ENCODE measurements around the gene FIG4.
"Not testable (repeated sequence)": the region's sequence is repeated elsewhere in the genome, so short reads cannot be mapped to it uniquely, and the experiment has no call there.

The FIG4 gene

GRCh38 chr6:109762769-109763441, 71.8 kb downstream of the FIG4 start:
- DNase-seq, result no peak

DNA sequence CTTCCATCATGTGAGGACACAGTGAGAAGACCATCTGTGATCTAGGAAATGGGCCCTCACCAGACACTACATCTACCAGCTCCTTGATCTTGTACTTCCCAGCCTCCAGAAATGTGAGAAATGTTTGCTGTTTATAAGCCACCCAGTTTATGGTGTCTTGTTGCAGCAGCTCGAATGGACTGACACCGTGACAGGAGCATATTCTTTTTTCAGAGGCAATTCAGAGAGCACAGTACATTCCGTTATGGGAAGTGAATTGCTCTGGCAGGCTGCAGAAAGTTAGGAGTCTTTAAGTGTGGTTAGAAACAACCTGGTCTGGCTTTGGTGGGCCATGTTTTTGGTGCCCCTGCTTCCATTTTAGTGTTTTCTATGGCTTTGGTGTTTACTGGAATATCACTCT, 75.1 kb downstream of the FIG4 start:
- DNase-seq, result no peak

DNA sequence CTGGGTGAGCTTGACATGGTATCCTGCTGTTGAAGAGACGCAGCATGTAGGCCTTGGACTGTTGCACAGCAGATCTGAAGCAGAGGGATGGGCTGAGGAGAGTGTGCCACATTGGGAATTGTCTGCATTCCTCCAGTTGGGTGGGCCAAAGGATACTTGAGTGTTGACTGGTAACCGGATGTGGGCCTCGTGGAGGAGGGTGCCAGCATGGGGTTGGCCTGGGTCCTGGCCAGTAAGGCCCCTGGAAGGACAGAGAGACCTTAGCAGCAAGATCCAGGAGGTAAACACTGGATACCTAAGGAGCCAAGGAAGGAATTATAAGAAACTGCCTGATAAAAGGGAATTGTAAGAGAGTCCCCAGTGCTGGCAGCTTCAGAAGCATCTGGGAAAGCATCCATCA, 76.9 kb downstream of the FIG4 start:
- no peak for DNase-seq

GRCh38 chr6:109768485-109768884, 77.4 kb downstream of the FIG4 start:
- DNase-seq, result no peak

DNA sequence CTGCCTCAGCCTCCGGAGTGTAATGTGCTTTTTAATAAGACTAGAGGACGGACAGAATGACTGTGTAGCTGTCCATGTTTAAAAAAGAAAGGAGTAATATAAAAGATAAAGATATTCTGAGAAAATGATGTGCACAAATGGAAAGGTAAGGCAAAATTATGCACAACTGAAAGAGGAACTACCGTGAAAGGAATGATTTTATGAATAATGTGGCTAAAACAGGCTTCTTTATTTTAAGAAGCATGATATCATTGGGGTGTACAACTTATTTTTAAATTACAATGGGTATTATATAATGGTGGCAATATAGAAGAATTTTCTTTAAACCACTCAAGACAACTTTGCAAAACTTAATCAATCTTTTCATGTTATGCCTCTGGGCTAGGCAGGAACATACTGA, 78.1 kb downstream of the FIG4 start:
- DNase-seq, result no peak

DNA sequence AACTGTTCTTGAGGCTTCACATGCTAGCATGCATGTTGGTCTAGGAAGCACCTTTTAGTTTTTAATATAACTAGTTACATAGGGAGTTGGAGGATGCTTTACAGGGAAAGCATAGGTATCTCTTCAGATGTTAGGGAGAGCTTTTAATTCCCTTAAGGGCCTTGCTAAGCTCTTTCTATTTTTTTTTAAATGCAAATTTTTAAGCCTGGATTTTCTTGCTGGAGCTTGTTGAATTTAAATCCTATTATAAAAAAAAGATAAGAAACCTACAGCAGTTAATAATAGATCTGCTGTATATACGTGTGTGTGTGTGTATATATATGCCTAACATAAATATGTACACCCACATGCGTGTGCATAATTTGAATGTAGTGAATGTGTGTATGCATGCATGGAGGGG, 79.0 kb downstream of the FIG4 start:
- no peak for DNase-seq

DNA sequence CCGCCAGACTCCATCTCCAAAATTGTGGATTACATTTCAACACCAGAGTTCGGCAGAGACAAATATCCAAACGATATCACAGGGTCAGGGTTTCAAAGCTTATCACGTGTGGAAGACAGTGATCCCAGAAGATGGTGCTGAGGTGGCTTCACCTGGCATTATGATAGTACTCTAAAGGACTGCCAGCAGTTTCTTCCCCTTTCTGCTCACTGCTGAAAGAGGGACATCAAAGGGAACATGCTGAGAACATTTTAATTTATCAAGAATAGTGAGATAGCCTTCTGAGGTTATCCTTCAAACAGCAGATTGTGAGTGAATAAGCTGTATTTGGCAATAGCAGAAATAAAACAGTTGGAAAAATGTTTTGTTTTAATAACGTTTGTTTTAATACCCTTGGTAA, 79.7 kb downstream of the FIG4 start:
- DNase-seq, result no peak

GRCh38 chr6:109771939-109772755, 81.1 kb downstream of the FIG4 start:
- not testable (repeated sequence) for DNase-seq

- no peak for DNase-seq
Observed at GRCh38 chr6:109772883-109773431, 81.9 kb downstream of the FIG4 start.

- DNase-seq, result no peak
Observed at GRCh38 chr6:109781001-109781400, 89.9 kb downstream of the FIG4 start.

DNA sequence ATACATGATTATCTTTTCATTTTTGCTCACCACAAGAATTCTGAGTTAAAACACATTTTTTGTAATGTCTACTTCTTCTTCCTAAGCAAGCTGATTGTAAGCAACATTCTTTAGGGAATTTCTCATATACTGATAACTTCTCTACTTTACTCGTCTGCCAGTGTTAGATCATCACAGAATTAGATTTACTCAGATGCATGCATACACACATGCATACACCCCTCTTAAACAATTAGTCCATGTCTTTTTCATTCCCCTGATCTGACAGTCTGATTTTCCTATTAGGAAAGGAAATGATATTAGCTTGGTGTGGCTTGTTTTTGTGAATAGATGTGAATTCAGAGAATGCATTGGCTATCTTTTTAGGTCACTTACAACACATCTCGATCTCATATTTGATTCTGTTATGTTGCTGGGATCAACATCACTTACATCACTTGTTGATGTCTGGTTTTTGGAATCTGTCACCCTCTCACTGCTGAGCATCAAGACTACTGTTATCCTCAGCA, 91.4 kb downstream of the FIG4 start:
- DNase-seq, result no peak

- DNase-seq, result no peak
Observed at GRCh38 chr6:109783250-109783986, 92.3 kb downstream of the FIG4 start.

DNA sequence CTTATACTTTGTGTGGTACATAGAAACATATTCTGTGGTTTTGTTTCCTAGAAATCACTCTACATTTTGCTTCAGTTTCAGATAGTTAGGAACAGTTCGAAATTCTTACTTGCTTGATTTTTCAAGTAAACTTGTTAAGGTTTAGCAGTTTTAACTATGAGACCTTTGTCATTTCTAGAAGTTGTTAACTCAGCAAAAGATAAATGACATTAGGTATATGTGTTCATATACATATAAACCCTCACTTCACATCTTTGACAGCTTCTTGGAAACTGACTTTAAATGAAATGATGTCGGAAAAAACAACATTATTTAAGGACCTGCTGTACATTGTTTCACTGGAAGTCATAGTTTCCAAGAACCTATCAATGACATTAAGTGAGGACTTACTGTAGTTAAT, 96.2 kb downstream of the FIG4 start:
- DNase-seq, result no peak

DNA sequence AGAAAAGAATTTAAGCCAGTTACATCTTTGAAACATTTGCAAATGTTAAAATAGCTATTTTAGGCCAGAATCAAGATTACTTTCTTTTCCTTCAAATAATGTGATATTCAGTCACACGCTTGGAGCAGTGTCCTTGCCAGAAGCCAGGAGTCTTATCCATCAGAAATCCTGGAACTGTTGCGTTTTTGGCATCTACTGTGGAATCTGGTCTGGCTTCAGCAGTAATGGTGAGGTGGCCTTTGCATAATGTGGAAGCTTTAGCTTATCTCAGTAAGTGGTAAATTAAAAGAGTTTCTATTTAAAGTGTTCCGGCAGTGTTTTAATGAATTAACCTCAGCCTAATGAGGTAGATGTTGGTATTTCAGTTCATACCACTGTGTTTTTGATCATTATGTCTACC, 97.6 kb downstream of the FIG4 start:
- DNase-seq, result no peak

- no peak for DNase-seq
Observed at GRCh38 chr6:109790131-109790530, 99.0 kb downstream of the FIG4 start.

DNA sequence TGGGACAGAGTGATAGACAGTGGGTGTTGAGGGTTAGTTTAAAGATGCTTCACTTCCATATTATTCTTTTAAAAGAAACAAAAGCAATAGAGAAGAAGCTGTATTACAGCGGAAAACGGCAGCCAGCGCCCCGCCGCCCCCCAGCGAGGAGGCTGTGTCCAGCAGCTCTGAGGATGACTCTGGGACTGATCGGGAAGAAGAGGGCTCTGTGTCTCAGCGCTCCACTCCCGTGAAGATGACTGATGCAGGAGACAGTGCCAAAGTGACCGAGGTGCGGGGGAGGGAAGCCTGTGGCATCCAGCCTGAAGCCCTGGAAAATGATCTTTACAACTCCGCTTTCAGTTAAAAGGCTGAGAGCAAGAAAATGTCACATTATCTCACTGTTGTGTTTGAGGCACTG, 100.2 kb downstream of the FIG4 start:
- DNase-seq, result no peak

- no peak for DNase-seq
Observed at GRCh38 chr6:109793021-109793420, 101.9 kb downstream of the FIG4 start.

DNA sequence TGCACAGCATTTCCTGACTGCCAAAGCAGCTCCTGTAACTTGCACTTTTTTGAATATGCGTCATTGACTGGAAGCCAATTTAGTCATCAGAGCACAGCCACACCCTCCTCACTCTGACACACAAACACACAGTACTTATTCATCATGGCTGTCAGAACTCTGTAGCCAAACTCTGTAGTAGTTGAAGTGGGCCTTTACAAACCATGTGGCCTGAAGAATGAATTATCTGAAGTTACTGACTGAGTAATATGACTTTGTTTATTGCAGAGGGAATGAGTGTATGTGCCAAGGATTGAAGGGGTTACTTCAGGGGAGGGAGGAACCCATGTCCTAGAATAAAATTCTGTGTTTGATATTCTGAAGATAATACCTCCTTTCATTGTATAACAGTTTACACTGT, 102.7 kb downstream of the FIG4 start:
- no peak for DNase-seq

GRCh38 chr6:109794201-109794923, 103.3 kb downstream of the FIG4 start:
- DNase-seq, result no peak

- no peak for DNase-seq
Observed at GRCh38 chr6:109795994-109796555, 105.0 kb downstream of the FIG4 start.

DNA sequence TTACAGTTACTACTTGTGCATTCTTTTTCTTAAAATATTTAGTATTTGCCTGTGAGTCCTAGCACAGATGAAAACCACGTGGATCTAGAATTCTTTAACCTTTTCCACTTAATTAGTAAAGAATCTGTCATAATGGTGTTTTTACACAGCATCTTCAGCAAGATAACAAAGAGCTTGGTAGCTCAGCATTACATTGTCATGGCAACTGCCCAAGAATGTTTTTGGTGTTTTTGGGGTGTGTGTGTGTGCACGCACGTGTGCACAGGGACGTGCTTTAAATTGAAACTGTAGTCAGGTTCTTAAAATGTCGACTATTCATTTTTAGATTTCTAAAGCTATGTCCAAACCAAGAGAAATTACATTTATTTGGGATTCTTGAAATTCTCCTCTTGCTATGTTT, 108.0 kb downstream of the FIG4 start:
- DNase-seq, result no peak

- no peak for DNase-seq
Observed at GRCh38 chr6:109799664-109800063, 108.6 kb downstream of the FIG4 start.

All from activated CD4-positive, alpha-beta T cell treated with anti-CD3 and anti-CD28 coated beads for 4 hours (primary cell).